Measurements from ENCODE around the gene ADCK1.

The ADCK1 gene

GRCh38 chr14:77878783-77879182 lies 78.9 kb downstream of the ADCK1 start:
- TF ChIP-seq, protein P1, sequence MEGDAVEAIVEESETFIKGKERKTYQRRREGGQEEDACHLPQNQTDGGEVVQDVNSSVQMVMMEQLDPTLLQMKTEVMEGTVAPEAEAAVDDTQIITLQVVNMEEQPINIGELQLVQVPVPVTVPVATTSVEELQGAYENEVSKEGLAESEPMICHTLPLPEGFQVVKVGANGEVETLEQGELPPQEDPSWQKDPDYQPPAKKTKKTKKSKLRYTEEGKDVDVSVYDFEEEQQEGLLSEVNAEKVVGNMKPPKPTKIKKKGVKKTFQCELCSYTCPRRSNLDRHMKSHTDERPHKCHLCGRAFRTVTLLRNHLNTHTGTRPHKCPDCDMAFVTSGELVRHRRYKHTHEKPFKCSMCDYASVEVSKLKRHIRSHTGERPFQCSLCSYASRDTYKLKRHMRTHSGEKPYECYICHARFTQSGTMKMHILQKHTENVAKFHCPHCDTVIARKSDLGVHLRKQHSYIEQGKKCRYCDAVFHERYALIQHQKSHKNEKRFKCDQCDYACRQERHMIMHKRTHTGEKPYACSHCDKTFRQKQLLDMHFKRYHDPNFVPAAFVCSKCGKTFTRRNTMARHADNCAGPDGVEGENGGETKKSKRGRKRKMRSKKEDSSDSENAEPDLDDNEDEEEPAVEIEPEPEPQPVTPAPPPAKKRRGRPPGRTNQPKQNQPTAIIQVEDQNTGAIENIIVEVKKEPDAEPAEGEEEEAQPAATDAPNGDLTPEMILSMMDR (conservative IDR thresholded peaks at IDR 0.05; ENCODE audit: low read depth, low read length) = no peak
- H3K4me3 ChIP-seq (ENCODE audit: low read length) = no peak overlapping the region
- no peak for DNase-seq (ENCODE audit: low read depth)

GRCh38 chr14:77880056-77880455 lies 80.1 kb downstream of the ADCK1 start:
- TF ChIP-seq, protein P1 (conservative IDR thresholded peaks at IDR 0.05; ENCODE audit: low read depth, low read length) = no peak
- no peak overlapping the region for H3K4me3 ChIP-seq (ENCODE audit: low read length)
- DNase-seq (ENCODE audit: low read depth) = no peak

GRCh38 chr14:77882098-77882497 lies 82.2 kb downstream of the ADCK1 start:
- DNase-seq (ENCODE audit: low read depth) = no peak
- TF ChIP-seq, protein P1 (conservative IDR thresholded peaks at IDR 0.05; ENCODE audit: low read depth, low read length) = no peak
- H3K4me3 ChIP-seq (ENCODE audit: low read length) = no peak overlapping the region

- DNase-seq (ENCODE audit: low read depth) = no peak
- TF ChIP-seq, protein P1 (conservative IDR thresholded peaks at IDR 0.05; ENCODE audit: low read depth, low read length) = no peak
- H3K4me3 ChIP-seq (ENCODE audit: low read length) = no peak overlapping the region
Observed at GRCh38 chr14:77882636-77883035, 82.7 kb downstream of the ADCK1 start.

DNA sequence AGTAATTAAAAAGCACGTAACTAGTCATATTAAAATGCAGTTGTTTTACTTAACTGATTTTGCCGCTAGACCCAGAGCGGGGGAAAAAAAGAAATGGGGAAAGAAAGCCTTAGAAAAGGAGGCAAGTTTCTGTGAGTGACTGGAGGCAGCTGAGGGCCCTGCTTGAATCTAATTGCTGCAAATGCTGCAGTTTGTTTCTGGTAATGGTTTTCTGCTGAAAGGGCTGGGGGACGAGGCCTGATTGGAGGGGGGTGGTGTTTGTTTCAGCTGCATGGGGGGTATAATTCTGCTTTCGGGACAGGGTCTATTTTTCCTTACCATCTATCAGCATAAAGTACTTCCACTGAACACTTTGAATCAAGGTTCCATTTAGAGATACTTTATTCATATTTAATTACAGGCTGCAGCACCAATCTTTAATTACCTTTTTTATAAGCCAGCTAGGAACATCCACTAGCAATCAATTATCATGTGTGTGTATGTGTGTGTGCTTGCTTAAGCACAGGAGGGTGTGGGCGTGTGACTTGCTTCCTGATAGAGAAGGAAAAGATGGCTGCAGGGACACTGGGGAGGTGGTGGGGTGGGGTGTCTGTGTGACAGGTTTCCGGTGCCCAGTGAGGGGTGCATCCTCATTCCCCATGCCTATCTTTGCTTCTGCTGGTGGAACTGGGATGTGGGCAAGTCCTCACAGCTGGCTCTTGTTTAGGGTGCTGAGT lies 83.4 kb downstream of the ADCK1 start:
- TF ChIP-seq, protein P1 (conservative IDR thresholded peaks at IDR 0.05; ENCODE audit: low read depth, low read length) = no peak
- no peak overlapping the region for H3K4me3 ChIP-seq (ENCODE audit: low read length)
- DNase-seq (ENCODE audit: low read depth) = no peak

DNA sequence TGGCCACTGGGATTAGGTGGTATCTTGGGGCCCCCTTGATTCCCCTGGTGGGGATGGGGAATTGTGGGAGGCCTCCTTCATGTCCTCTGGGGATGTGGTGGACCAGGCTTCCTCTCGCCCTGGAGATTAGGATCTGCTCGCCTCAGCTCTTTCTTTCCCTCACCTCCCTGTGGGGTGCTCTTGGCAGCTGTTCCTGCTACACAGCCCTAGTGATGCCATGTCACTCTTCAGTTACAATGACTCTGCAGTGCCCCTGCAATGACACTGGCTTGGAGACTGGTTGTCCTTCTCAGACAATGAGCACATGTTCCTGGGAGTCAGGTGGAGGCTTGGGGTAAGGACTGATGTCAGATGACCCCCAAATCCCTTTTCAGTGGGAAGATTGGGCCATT lies 83.9 kb downstream of the ADCK1 start:
- no peak for DNase-seq (ENCODE audit: low read depth)
- TF ChIP-seq, protein P1 (conservative IDR thresholded peaks at IDR 0.05; ENCODE audit: low read depth, low read length) = no peak
- no peak overlapping the region for H3K4me3 ChIP-seq (ENCODE audit: low read length)

DNA sequence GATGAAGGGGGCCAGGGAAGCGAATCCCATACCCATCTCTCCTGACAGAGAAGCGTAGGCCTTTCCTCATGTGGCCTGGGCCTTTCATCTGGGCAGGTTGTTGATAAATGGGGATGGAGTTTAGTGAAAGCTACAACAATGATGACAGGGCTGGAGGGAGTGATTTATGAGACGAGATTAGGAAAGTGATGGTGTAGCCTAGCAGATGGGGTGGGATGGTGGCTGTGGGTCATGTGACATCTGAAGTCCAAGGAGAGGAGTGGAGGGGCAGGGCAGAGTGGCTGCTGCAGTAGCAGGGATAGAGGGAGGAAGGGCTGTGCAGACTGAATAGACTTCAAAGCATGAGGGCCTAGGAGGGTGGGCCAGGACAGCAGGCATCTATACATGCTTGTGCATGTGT lies 85.5 kb downstream of the ADCK1 start:
- TF ChIP-seq, protein P1 (conservative IDR thresholded peaks at IDR 0.05; ENCODE audit: low read depth, low read length) = no peak
- DNase-seq (ENCODE audit: low read depth) = no peak
- no peak overlapping the region for H3K4me3 ChIP-seq (ENCODE audit: low read length)

All from retinal pigment epithelial cell (primary cell).